GM10248 (cell line): ENCODE measurements around the gene CEP97.

Experiments
- CTCF ChIA-PET: fragments of 300-600 bp; sonication (Branson Sonifier 250); formaldehyde crosslinking; extraction: SDS; loops from one replicate; lab custom pipeline; 2021; ENCODE audit warnings: antibody characterized with exemption; lab: Yijun Ruan, JAX
- POLR2A ChIA-PET: fragments of 350-650 bp; sonication (Branson Sonifier 250); formaldehyde crosslinking; extraction: SDS; loops from one replicate; lab custom pipeline; 2020; ENCODE audit warnings: antibody characterized with exemption; lab: Yijun Ruan, JAX
- DNase-seq: peaks from one replicate; pipeline ENCODE4 v3.0.0; 2012; ENCODE audit errors: extremely low spot score
- TF ChIP-seq, protein P1 (sequence below): IDR thresholded peaks from 2 replicates; pipeline ENCODE4 v1.5.1; 2012; ENCODE audit warnings: mild to moderate bottlenecking, low read depth; ENCODE audit errors: extremely low read depth, missing control alignments, control extremely low read depth

CEP97 gene

DNA sequence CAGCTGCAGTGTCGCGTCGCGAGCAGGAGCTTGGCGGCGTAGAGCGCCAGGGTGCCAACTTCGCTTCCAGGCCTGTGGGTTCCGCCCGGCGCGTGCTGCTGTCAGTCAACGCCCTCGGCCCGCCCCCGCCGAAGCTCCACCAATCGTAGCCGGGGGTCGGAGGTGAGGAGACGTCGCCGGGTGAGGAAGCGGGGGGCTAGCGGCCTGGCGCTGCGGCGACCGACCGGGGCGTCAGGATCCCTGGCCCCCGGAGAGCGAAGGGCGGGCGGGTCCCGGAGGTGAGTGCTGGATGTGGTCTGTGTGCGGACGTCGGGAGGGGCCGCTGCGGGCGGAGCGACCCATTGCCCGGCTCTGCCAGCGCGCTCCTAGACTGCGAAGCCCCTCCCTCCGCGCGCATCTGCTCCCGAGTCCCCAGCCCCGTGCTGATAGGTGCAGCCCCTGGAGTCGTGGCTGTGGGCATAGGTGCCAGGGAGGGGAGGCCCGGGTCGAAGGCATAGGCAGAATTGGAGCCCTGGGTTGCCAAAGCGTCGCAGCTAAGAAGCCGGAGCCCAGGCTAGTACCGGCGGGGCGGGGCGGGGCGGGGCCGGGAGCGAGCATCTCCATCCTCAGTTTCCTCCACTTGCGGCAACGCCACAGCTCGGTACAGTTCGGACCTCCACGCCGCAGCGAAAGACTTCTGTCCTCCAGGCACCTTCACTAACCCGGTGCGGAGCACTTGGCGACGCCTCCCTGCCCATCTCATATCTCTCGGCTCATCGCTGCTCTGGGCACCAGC, 54.8 kb downstream of the CEP97 start, which contains the start of gene NXPE3:
NXPE3 (plus strand) TSS at position 165 of the 775 bp plus-strand sequence. CDS start 6,386 bp downstream, outside the sequence.
- CTCF ChIA-PET = interaction anchor here (1.0 to 1.7 kb wide), 7 partner anchors 10 to 446 kb away, joined by 3 to 10 read pairs (median 4); no protein-coding TSS in a partner anchor
- POLR2A ChIA-PET = interaction anchor here (0.7 to 1.0 kb wide), 3 partner anchors 8 to 1068 kb away, joined by 3 read pairs; partner anchors contain the start of gene CEP97
- DNase-seq = peak; percentile 91
- TF ChIP-seq, protein P1, sequence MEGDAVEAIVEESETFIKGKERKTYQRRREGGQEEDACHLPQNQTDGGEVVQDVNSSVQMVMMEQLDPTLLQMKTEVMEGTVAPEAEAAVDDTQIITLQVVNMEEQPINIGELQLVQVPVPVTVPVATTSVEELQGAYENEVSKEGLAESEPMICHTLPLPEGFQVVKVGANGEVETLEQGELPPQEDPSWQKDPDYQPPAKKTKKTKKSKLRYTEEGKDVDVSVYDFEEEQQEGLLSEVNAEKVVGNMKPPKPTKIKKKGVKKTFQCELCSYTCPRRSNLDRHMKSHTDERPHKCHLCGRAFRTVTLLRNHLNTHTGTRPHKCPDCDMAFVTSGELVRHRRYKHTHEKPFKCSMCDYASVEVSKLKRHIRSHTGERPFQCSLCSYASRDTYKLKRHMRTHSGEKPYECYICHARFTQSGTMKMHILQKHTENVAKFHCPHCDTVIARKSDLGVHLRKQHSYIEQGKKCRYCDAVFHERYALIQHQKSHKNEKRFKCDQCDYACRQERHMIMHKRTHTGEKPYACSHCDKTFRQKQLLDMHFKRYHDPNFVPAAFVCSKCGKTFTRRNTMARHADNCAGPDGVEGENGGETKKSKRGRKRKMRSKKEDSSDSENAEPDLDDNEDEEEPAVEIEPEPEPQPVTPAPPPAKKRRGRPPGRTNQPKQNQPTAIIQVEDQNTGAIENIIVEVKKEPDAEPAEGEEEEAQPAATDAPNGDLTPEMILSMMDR = no peak

DNA sequence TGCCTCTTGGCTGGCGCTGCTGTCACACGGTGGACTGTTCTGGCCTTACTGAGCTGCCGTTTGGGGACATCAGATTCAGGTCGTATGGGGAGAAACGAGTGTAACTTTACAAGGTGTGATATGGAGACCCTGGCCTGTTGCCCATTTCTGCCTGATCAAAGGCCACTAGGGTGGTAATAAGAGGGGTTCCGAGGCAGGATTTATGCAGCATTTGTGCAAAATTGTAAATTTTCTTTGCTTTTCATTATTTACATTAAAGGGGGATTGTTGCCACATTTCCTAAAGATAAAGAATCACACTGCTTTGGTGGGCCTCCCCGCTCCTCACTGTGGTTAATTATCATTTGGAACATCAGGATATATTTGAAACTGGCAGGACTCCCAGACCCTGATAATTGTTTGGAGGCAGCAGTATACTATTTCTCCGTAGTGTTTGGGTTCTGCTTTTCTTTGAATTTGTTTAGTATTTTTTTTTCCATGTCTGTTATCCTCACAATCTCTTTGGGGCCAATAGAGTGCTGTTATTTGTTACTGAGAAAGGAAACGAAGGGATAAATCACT, 55.5 kb downstream of the CEP97 start:
- POLR2A ChIA-PET = no interaction called here
- CTCF ChIA-PET = interaction anchor here (1.3 to 1.7 kb wide), 5 partner anchors 9 to 446 kb away, joined by 3 to 10 read pairs (median 5); no protein-coding TSS in a partner anchor
- TF ChIP-seq, protein P1 = no peak
- DNase-seq = no peak

DNA sequence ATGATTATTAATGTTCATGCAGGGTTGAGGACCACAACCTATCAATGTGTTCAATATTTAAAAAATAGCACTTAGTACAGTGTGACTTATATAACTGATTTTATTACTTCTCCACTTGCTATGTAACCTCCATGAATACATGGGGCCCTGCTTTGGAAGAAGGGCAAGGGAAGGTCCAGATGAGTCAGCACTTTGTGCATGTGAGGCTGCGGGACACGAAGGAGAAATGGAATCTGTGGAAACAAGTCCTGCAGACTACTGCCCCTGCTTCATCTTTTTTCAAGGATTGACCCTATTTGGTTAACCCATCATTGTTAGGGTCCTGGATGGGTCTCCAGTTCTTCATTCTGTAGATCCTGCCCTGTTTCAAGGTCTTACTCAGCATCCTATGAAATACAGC, 56.2 kb downstream of the CEP97 start:
- TF ChIP-seq, protein P1 = no peak
- no peak for DNase-seq
- POLR2A ChIA-PET = no interaction called here

GRCh38 chr3:101781166-101781565, 56.8 kb downstream of the CEP97 start:
- DNase-seq = no peak
- ChIA-PET POLR2A (no interaction called here), CTCF (interaction anchor here (1.1 kb wide), 1 partner anchor 20 kb away, joined by 3 read pairs; no protein-coding TSS in a partner anchor)
- TF ChIP-seq, protein P1 = no peak

More for the DNA sequence above, 56.2 kb downstream of the CEP97 start:
- CTCF ChIA-PET = no interaction called here

DNA sequence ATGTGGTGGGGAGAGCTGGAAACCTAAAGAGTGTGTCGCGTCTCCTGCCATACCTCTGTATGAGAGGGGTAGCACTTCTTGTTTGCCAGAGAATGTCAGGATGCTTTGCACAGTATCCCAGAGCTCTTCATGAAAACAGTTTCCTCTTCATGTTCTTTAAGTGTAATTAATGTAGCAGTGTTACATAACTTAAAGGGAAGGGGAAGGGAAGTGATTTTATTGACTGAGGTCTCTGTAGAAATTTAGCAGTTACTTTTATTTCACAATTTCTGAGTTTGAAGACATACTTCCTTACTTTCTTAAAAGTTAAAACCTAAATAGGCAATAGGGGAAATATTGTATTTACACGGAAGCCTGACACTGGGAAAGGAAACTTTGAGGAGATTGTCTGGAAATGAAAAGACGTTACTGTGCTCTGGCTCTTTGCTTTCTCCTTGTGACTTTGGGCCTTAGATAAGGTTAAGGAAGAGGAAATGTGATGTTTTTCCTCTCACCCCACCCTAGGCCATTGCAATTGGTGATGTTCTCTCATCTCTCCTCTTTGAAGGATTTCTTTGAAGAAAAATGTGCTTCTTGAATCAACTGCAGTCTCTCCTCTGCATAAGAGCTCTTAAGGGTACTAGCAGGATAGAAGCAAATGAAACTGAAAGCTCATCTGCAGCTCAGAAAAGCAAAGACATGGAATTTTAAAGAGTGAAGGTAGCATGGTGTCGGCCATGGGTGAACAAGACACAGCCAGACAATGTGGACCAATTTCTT, 60.6 kb downstream of the CEP97 start:
- DNase-seq = no peak
- ChIA-PET CTCF (interaction anchor here (0.8 to 4.1 kb wide), 6 partner anchors 8 to 440 kb away, joined by 3 to 28 read pairs (median 4); no protein-coding TSS in a partner anchor), POLR2A (no interaction called here)

More for the DNA sequence above, 60.6 kb downstream of the CEP97 start:
- TF ChIP-seq, protein P1 = no peak
